B cell (primary cell): ENCODE data around the gene FAM120A. TPM values are rescaled to one million over a fixed set of nuclear protein-coding genes. Genes with fewer than 3 reads are reported as not detected.

ENCODE experiments used
- ATAC-seq: fragments of 200-7000 bp; cut with Tn5 transposase; one replicate; pipeline ENCODE4 v1.10.0; 2021; ENCODE audit warnings: low read depth, mild to moderate bottlenecking, moderate number of reproducible peaks, moderate library complexity
- CTCF ChIA-PET: fragments of 350-600 bp; sonication (Branson Sonifier 250); formaldehyde crosslinking; loops from one replicate; lab custom pipeline; 2021; ENCODE audit warnings: antibody characterized with exemption, inconsistent platforms; lab: Charles Lee
- POLR2A ChIA-PET: fragments of 350-600 bp; sonication (Branson Sonifier 250); formaldehyde crosslinking; loops from one replicate; lab custom pipeline; 2021; ENCODE audit warnings: antibody characterized with exemption; lab: Charles Lee
- DNase-seq: peaks from one replicate; pipeline ENCODE4 v3.0.0; 2013
- H2AFZ ChIP-seq: 2 replicates; pipeline ENCODE4 v1.6.1; 2012; ENCODE audit warnings: mild to moderate bottlenecking, low read depth, low read length; ENCODE audit not compliant: insufficient read depth, poor library complexity, severe bottlenecking
- H3K27ac ChIP-seq, 2 donors: 1 replicate in 1 of 2; 2 replicates in 1 of 2; pipeline ENCODE4 v1.5.1; 2012 to 2013; ENCODE audit warnings: low read length in 2 of 2, mild to moderate bottlenecking in 2 of 2, moderate library complexity in 1 of 2
- H3K27me3 ChIP-seq, 4 experiments: fragments of 200-600 bp in 1 of 4; sonication (generic) in 1 of 4; replicated peaks in 1 of 4; 1 replicate in 2 of 4; 2 replicates in 2 of 4; pipeline versions ENCODE4 v1.6.1 to v1.7.0; 2013 to 2016; ENCODE audit warnings: low read length in 3 of 4, mild to moderate bottlenecking in 2 of 4, mixed read lengths in 1 of 4, moderate library complexity in 1 of 4; ENCODE audit not compliant: insufficient read depth in 4 of 4, control insufficient read depth in 3 of 4; ENCODE audit errors: control extremely low read depth in 1 of 4
- H3K36me3 ChIP-seq, 2 experiments: replicated peaks in 1 of 2; 1 replicate in 1 of 2; 2 replicates in 1 of 2; pipeline versions ENCODE4 v1.6.1 to v1.7.1; 2013; ENCODE audit warnings: low read length in 1 of 2; ENCODE audit not compliant: insufficient read depth in 2 of 2, control insufficient read depth in 1 of 2; ENCODE audit errors: control extremely low read depth in 1 of 2, extremely low read depth in 1 of 2
- H3K4me1 ChIP-seq, 2 donors: fragments of 200-600 bp in 1 of 2; sonication (generic) in 1 of 2; 1 replicate in 1 of 2; 2 replicates in 1 of 2; pipeline versions ENCODE4 v1.5.1 to v1.6.1; 2013 to 2017; ENCODE audit warnings: low read length in 2 of 2; ENCODE audit not compliant: control insufficient read depth in 2 of 2, insufficient read depth in 2 of 2
- H3K4me2 ChIP-seq: replicated peaks from 2 replicates; pipeline ENCODE3; 2012; ENCODE audit warnings: mild to moderate bottlenecking, low read depth, low read length; ENCODE audit not compliant: poor library complexity, severe bottlenecking
- H3K4me3 ChIP-seq, 5 experiments: fragments of 200-600 bp in 1 of 5; sonication (generic) in 1 of 5; 1 replicate in 3 of 5; 2 replicates in 2 of 5; pipeline versions ENCODE4 v1.5.1 to v1.7.0; 2011 to 2016; ENCODE audit warnings: low read length in 4 of 5, mild to moderate bottlenecking in 4 of 5, low read depth in 2 of 5, control low read depth in 1 of 5, moderate library complexity in 1 of 5; ENCODE audit not compliant: insufficient read depth in 1 of 5; ENCODE audit errors: control extremely low read depth in 1 of 5, extremely low read depth in 1 of 5
- H3K79me2 ChIP-seq: fragments of 200-600 bp; sonication (generic); one replicate; pipeline ENCODE4 v1.6.0; 2016; ENCODE audit warnings: low read length; ENCODE audit not compliant: control insufficient read depth, insufficient read depth
- H3K9ac ChIP-seq: fragments of 200-600 bp; sonication (generic); 2 replicates; pipeline ENCODE4 v1.6.1; 2017; ENCODE audit warnings: mild to moderate bottlenecking, low read length, moderate library complexity
- H3K9me3 ChIP-seq, 3 donors: one replicate each; pipeline versions ENCODE4 v1.6.1 to v1.7.1; 2013; ENCODE audit warnings: low read length in 2 of 3; ENCODE audit not compliant: control insufficient read depth in 2 of 3, insufficient read depth in 1 of 3; ENCODE audit errors: control extremely low read depth in 1 of 3
- H4K20me1 ChIP-seq: 2 replicates; pipeline ENCODE4 v1.6.0; 2012; ENCODE audit warnings: mild to moderate bottlenecking, low read length; ENCODE audit not compliant: insufficient read depth, control insufficient read depth, poor library complexity, severe bottlenecking
- H3K27ac Mint-ChIP-seq: one replicate; pipeline ENCODE4 v1.8.0; 2021; ENCODE audit warnings: mixed read lengths
- H3K27me3 Mint-ChIP-seq: one replicate; pipeline ENCODE4 v1.8.0; 2021; ENCODE audit warnings: mixed read lengths
- H3K4me1 Mint-ChIP-seq: one replicate; pipeline ENCODE4 v1.8.0; 2021; ENCODE audit warnings: mixed read lengths
- H3K4me3 Mint-ChIP-seq: one replicate; pipeline ENCODE4 v1.8.0; 2021; ENCODE audit warnings: mixed read lengths
- H3K9me3 Mint-ChIP-seq: one replicate; pipeline ENCODE4 v1.8.0; 2022; ENCODE audit warnings: mixed read lengths; ENCODE audit not compliant: insufficient read depth
- CTCF ChIP-seq: fragments of 200-600 bp; IDR thresholded peaks from one replicate; pipeline ENCODE4 v1.8.0; 2022; ENCODE audit warnings: antibody characterized with exemption, mild to moderate bottlenecking
- EZH2 ChIP-seq: IDR thresholded peaks from 2 replicates; pipeline ENCODE4 v1.6.1; 2012; ENCODE audit warnings: borderline replicate concordance, low read depth, mild to moderate bottlenecking, moderate library complexity, low read length; ENCODE audit not compliant: insufficient read depth, poor library complexity, severe bottlenecking
- WGBS: methylation state at CpG from one replicate; pipeline ENCODE4 v1.1.5; 2013; ENCODE audit warnings: missing lambda C conversion rate; ENCODE audit not compliant: insufficient coverage; 5-methylcytosine and 5-hydroxymethylcytosine counted together
- intact Hi-C: fragments of 100-400 bp; cut with micrococcal nuclease; formaldehyde crosslinking; loops from one replicate; pipeline ENCODE4 v1.10.0; 2022
- polyA plus RNA-seq: library from polyadenylated mRNA; depleted of rRNA; stranded (reverse); fragments of >200 nt; gene quantifications from 2 replicates; pipeline ENCODE4 v1.2.3, GENCODE V29; 2012
- total RNA-seq, 2 donors: library from RNA; stranded (reverse); fragments of 120-200 nt in 1 of 2; gene quantifications; 1 replicate in 1 of 2; 2 replicates in 1 of 2; pipeline versions ENCODE4 v1.2.3 to v1.2.4, GENCODE V29; 2013 to 2022

The FAM120A gene
- total and polyA plus RNA-seq, 2 donors (not counting 1 experiment from before 2014, with no cell fraction given) = 48.4 to 105 TPM

GRCh38 chr9:93577975-93578682 lies 126.6 kb downstream of the FAM120A start:
- ChIA-PET CTCF (interaction anchor here (0.8 kb wide), 1 partner anchor 436 kb away, joined by 3 read pairs; no protein-coding TSS in a partner anchor), POLR2A (no interaction called here)
- Mint-ChIP-seq H3K4me3 (peak overlapping the region; percentile 86), H3K9me3 (no peaks in the 10 kb centered on the region), H3K27me3 (no peaks in the 10 kb centered on the region), H3K4me1 (peaks cover 33% of the 10 kb centered on the region), H3K27ac (peak overlapping the region; percentile 81)
- Histone ChIP-seq H3K36me3 (no peaks in the 10 kb centered on the region), H3K4me2 (peak overlapping the region; percentile 94), H3K27me3 (no peaks in the 10 kb centered on the region), H3K27ac (no peak overlapping the region), H3K79me2 (peaks cover 41% of the 10 kb centered on the region), H3K9ac (peak overlapping the region; percentile 68), H2AFZ (peak overlapping the region; percentile 56), H3K4me1 (peaks cover 14 to 22% of the 10 kb centered on the region in 2 donors), H4K20me1 (peaks cover 8% of the 10 kb centered on the region), H3K4me3 (peak overlapping the region in 4 of 5 experiments; percentile 28 to 74 (median 49)), H3K9me3 (no peaks in the 10 kb centered on the region)
- no peak for DNase-seq
- ATAC-seq = no peak
- intact Hi-C loops = no loop called here
- 82% methylated on average over 10 of the region's 13 CpGs for WGBS
- TF ChIP-seq CTCF = no peak
- no peak for TF ChIP-seq EZH2

- H3K36me3 ChIP-seq = no peaks in the 10 kb centered on the region
- Mint-ChIP-seq H3K27me3 (no peaks in the 10 kb centered on the region), H3K4me3 (peak overlapping the region; percentile 86), H3K9me3 (no peaks in the 10 kb centered on the region), H3K27ac (no peak overlapping the region), H3K4me1 (peaks cover 32% of the 10 kb centered on the region)
- ChIA-PET POLR2A (no interaction called here), CTCF (interaction anchor here (0.8 kb wide), 1 partner anchor 435 kb away, joined by 3 read pairs; no protein-coding TSS in a partner anchor)
- H4K20me1 ChIP-seq = peaks cover 8% of the 10 kb centered on the region
- H3K79me2 ChIP-seq = peaks cover 42% of the 10 kb centered on the region
- intact Hi-C loops = no loop called here
- 73% methylated on average over 2 of the region's 5 CpGs for WGBS
- TF ChIP-seq EZH2 = no peak
- TF ChIP-seq CTCF = no peak
- H3K9me3 ChIP-seq = no peaks in the 10 kb centered on the region
- H3K27ac ChIP-seq = no peak overlapping the region
- H2AFZ ChIP-seq = no peak overlapping the region
- ATAC-seq (no peak), DNase-seq (no peak)
- H3K4me3 ChIP-seq = no peak overlapping the region
- no peaks in the 10 kb centered on the region for H3K27me3 ChIP-seq
- H3K4me2 ChIP-seq = no peak overlapping the region
- no peak overlapping the region for H3K9ac ChIP-seq
- peaks cover 14 to 22% of the 10 kb centered on the region in 2 donors for H3K4me1 ChIP-seq
Measured at GRCh38 chr9:93578844-93579243, 127.4 kb downstream of the FAM120A start.
